GM12865 (cell line): ENCODE measurements around the gene ATP1A4.

ENCODE experiments used
- DNase-seq: peaks from one replicate; pipeline ENCODE4 v3.0.0; 2010; ENCODE audit warnings: low read depth
- H3K4me3 ChIP-seq: 2 replicates; pipeline ENCODE4 v1.5.1; 2011; ENCODE audit warnings: mild to moderate bottlenecking, low read depth, low read length, control low read depth
- CTCF ChIP-seq: IDR thresholded peaks from 2 replicates; pipeline ENCODE4 v1.5.1; 2011; ENCODE audit warnings: low read length, control low read depth, low read depth, inconsistent platforms; ENCODE audit not compliant: insufficient read depth; ENCODE audit errors: missing control alignments

The ATP1A4 gene

GRCh38 chr1:160146107-160146506, 5.3 kb upstream of the ATP1A4 start:
- H3K4me3 ChIP-seq: no peak overlapping the region
- no peak for DNase-seq
- TF ChIP-seq CTCF: no peak

- no peak overlapping the region for H3K4me3 ChIP-seq
- TF ChIP-seq CTCF: no peak
- no peak for DNase-seq
These were observed 3.3 kb upstream of the ATP1A4 start for GRCh38 chr1:160148121-160148520.

- no peak for TF ChIP-seq CTCF
- DNase-seq: no peak
- no peak overlapping the region for H3K4me3 ChIP-seq
These were observed 2.2 kb upstream of the ATP1A4 start for GRCh38 chr1:160149233-160149632.

GRCh38 chr1:160149716-160150115, 1.7 kb upstream of the ATP1A4 start:
- TF ChIP-seq CTCF: no peak
- no peak for DNase-seq
- H3K4me3 ChIP-seq: no peak overlapping the region

DNA sequence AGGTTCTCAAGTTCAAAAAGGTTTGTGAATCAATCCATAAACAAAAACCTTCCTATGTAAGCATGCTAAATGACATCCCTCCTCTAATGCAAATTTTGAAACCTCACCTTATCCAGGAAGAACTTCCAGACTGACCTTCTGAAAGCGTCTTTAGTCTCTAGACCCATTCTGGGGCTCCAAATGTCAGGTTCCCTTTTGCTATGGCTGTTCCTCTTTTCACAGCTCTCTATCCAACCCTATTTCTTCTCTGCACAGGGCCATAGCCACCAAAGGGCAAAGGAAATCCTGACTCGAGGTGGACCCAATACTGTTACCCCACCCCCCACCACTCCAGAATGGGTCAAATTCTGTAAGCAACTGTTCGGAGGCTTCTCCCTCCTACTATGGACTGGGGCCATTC, 3.4 kb downstream of the ATP1A4 start:
- no peak overlapping the region for H3K4me3 ChIP-seq
- TF ChIP-seq CTCF: no peak
- DNase-seq: no peak

- no peak overlapping the region for H3K4me3 ChIP-seq
- no peak for DNase-seq
- TF ChIP-seq CTCF: no peak
These were observed 5.0 kb downstream of the ATP1A4 start for GRCh38 chr1:160156361-160156760.

DNA sequence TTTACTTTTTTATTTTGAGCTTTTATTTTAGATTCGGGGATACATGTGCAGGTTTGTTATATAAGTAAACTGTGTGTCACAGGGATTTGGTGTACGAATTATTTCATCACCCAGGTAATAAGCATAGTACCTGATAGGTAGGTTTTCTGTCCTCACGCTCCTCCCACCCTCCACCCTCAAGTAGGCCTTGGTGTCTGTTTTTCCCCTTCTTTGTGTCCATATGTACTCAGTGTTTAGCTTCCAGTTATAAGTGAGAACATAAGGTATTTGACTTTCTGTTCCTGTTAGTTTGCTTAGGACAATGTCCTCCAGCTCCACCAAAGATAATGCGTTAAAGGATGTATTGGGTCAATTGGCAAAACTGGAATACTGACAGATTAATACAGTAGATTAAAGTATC, 5.8 kb downstream of the ATP1A4 start:
- no peak for DNase-seq
- no peak for TF ChIP-seq CTCF
- no peak overlapping the region for H3K4me3 ChIP-seq
